ENCODE results near the gene PPP2R3A. TPM values are rescaled to one million over a fixed set of nuclear protein-coding genes. Genes with fewer than 3 reads are reported as not detected.

Gene PPP2R3A
- polyA plus RNA-seq, 1 donor (not counting 4 experiments of a cell fraction or from before 2014, with no cell fraction given), result 11.1 TPM

GRCh38 chr3:136134091-136134490, 168.6 kb downstream of the PPP2R3A start:
- H3K9ac ChIP-seq (ENCODE audit: control insufficient read depth, extremely low read depth, insufficient read depth, low read length), result no peak overlapping the region
- FAIRE-seq (no peak), DNase-seq (ENCODE audit: low read depth, low spot score) (no peak)
- no peaks in the 10 kb centered on the region for H3K79me2 ChIP-seq (ENCODE audit: control insufficient read depth, insufficient read depth, low read length)
- no peak overlapping the region for H3K4me3 ChIP-seq (ENCODE audit: control insufficient read depth in 2 of 3, extremely low read depth in 1 of 3, insufficient read depth in 2 of 3, low read depth in 1 of 3, low read length in 3 of 3)
- TF ChIP-seq CTCF (optimal IDR thresholded peaks at IDR 0.05 in 1 of 3, IDR thresholded peaks at IDR 0.05 in 1 of 3, conservative IDR thresholded peaks at IDR 0.05 in 1 of 3; ENCODE audit: extremely low read depth in 1 of 3, insufficient read depth in 2 of 3, low read length in 3 of 3) (no peak), EZH2 (IDR thresholded peaks at IDR 0.05; ENCODE audit: low read length) (no peak)
- dilution Hi-C loops (cut with MboI; ENCODE audit: extremely low pct_ligation_motif_present, low sequenced_read_pairs), result no loop called here
- H3K4me2 ChIP-seq (ENCODE audit: control insufficient read depth, extremely low read depth, insufficient read depth, low read depth, low read length), result no peak overlapping the region
- H3K36me3 ChIP-seq (ENCODE audit: control insufficient read depth in 2 of 2, extremely low read depth in 1 of 2, insufficient read depth in 2 of 2, low read length in 2 of 2), result no peaks in the 10 kb centered on the region
- no peak overlapping the region for H2AFZ ChIP-seq (ENCODE audit: control insufficient read depth, low read length)
- H3K27ac ChIP-seq (ENCODE audit: control insufficient read depth, insufficient read depth, low read length), result no peak overlapping the region
- no peaks in the 10 kb centered on the region for H3K4me1 ChIP-seq (ENCODE audit: control insufficient read depth, extremely low read depth, insufficient read depth, low read length)
- H3K9me3 ChIP-seq (ENCODE audit: control insufficient read depth, low read depth, low read length), result no peaks in the 10 kb centered on the region
- no peaks in the 10 kb centered on the region for H4K20me1 ChIP-seq (ENCODE audit: control insufficient read depth, extremely low read depth, insufficient read depth, low read length)
- H3K9me1 ChIP-seq (ENCODE audit: control insufficient read depth, extremely low read depth, insufficient read depth, low read length), result no peaks in the 10 kb centered on the region
- no peaks in the 10 kb centered on the region for H3K27me3 ChIP-seq (ENCODE audit: control insufficient read depth, extremely low read depth, insufficient read depth, low read length)

- DNase-seq (ENCODE audit: low read depth, low spot score), result no peak
- Histone ChIP-seq H3K27me3 (ENCODE audit: control insufficient read depth, extremely low read depth, insufficient read depth, low read length) (no peaks in the 10 kb centered on the region), H3K4me2 (ENCODE audit: control insufficient read depth, extremely low read depth, insufficient read depth, low read depth, low read length) (no peak overlapping the region), H3K36me3 (ENCODE audit: control insufficient read depth in 2 of 2, extremely low read depth in 1 of 2, insufficient read depth in 2 of 2, low read length in 2 of 2) (no peaks in the 10 kb centered on the region), H3K4me1 (ENCODE audit: control insufficient read depth, extremely low read depth, insufficient read depth, low read length) (no peaks in the 10 kb centered on the region), H3K9me1 (ENCODE audit: control insufficient read depth, extremely low read depth, insufficient read depth, low read length) (no peaks in the 10 kb centered on the region), H3K27ac (ENCODE audit: control insufficient read depth, insufficient read depth, low read length) (no peak overlapping the region), H3K9me3 (ENCODE audit: control insufficient read depth, low read depth, low read length) (no peaks in the 10 kb centered on the region), H3K79me2 (ENCODE audit: control insufficient read depth, insufficient read depth, low read length) (no peaks in the 10 kb centered on the region), H2AFZ (ENCODE audit: control insufficient read depth, low read length) (no peak overlapping the region), H4K20me1 (ENCODE audit: control insufficient read depth, extremely low read depth, insufficient read depth, low read length) (no peaks in the 10 kb centered on the region), H3K4me3 (ENCODE audit: control insufficient read depth in 2 of 3, extremely low read depth in 1 of 3, insufficient read depth in 2 of 3, low read depth in 1 of 3, low read length in 3 of 3) (no peak overlapping the region), H3K9ac (ENCODE audit: control insufficient read depth, extremely low read depth, insufficient read depth, low read length) (no peak overlapping the region)
- dilution Hi-C loops (cut with MboI; ENCODE audit: extremely low pct_ligation_motif_present, low sequenced_read_pairs), result no loop called here
- no peak for TF ChIP-seq CTCF (optimal IDR thresholded peaks at IDR 0.05 in 1 of 3, IDR thresholded peaks at IDR 0.05 in 1 of 3, conservative IDR thresholded peaks at IDR 0.05 in 1 of 3; ENCODE audit: extremely low read depth in 1 of 3, insufficient read depth in 2 of 3, low read length in 3 of 3)
- no peak for TF ChIP-seq EZH2 (IDR thresholded peaks at IDR 0.05; ENCODE audit: low read length)
- no peak for FAIRE-seq
Measured at GRCh38 chr3:136135039-136135802, 169.7 kb downstream of the PPP2R3A start.
